Activated naive CD4-positive, alpha-beta T cell treated with anti-CD3 and anti-CD28 coated beads for 36 hours (primary cell): Measurements from ENCODE around the gene FAT3. TPM values are rescaled to one million over a fixed set of nuclear protein-coding genes. Genes with fewer than 3 reads are reported as not detected.

Experiments
- CTCF ChIA-PET: fragments of 350-600 bp; sonication (Branson Sonifier 250); formaldehyde crosslinking; loops from one replicate; lab custom pipeline; 2021; ENCODE audit warnings: antibody characterized with exemption; lab: Charles Lee
- DNase-seq: peaks from one replicate; pipeline ENCODE4 v3.0.0-alpha.2; 2020
- H3K27ac Mint-ChIP-seq: one replicate; pipeline ENCODE4 v1.8.0; 2021; ENCODE audit warnings: mild to moderate bottlenecking, mixed read lengths
- H3K27me3 Mint-ChIP-seq: one replicate; pipeline ENCODE4 v1.8.0; 2021; ENCODE audit warnings: low read depth, mixed read lengths
- H3K36me3 Mint-ChIP-seq: one replicate; pipeline ENCODE4 v1.8.0; 2021; ENCODE audit warnings: low read depth, mixed read lengths
- H3K4me1 Mint-ChIP-seq: one replicate; pipeline ENCODE4 v1.8.0; 2021; ENCODE audit warnings: low read depth, mixed read lengths
- H3K4me3 Mint-ChIP-seq: one replicate; pipeline ENCODE4 v1.8.0; 2021; ENCODE audit warnings: mild to moderate bottlenecking, moderate library complexity, mixed read lengths
- H3K9me3 Mint-ChIP-seq: one replicate; pipeline ENCODE4 v1.8.0; 2021; ENCODE audit warnings: mixed read lengths
- intact Hi-C: fragments of 100-400 bp; cut with micrococcal nuclease; formaldehyde crosslinking; loops from one replicate; pipeline ENCODE4 v1.15.1; 2023
- total RNA-seq, 2 experiments: library from RNA; stranded (reverse); gene quantifications; one replicate each; pipeline ENCODE4 v1.2.3, GENCODE V29; 2021

The FAT3 gene
- total RNA-seq, 2 experiments from 2014 or later, result not detected

DNA sequence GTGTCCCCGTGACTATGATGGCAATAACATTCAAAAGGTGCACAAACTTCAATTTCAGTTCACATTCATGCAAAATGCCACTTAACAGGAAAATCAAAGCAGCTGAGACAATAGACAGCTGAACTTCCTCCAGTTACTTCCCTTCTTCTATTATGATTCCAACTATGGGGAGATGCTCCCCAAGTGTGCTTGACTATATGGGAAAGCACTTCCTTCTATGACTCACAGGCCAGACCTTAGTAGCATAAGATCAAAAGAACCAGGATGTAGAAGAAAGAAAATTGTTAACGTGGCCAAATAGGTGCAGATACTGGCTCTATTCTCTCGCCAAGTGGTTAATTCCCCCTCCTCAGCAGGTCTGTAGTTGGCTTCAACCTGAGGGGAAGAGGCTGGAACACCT is 7.8 kb upstream of the FAT3 start:
- CTCF ChIA-PET, result no interaction called here
- Mint-ChIP-seq H3K4me3 (no peak overlapping the region), H3K9me3 (peaks cover 3% of the 10 kb centered on the region), H3K4me1 (no peaks in the 10 kb centered on the region), H3K27me3 (peaks cover 8% of the 10 kb centered on the region), H3K27ac (no peak overlapping the region), H3K36me3 (no peaks in the 10 kb centered on the region)
- DNase-seq, result no peak
- intact Hi-C loops, result no loop called here

DNA sequence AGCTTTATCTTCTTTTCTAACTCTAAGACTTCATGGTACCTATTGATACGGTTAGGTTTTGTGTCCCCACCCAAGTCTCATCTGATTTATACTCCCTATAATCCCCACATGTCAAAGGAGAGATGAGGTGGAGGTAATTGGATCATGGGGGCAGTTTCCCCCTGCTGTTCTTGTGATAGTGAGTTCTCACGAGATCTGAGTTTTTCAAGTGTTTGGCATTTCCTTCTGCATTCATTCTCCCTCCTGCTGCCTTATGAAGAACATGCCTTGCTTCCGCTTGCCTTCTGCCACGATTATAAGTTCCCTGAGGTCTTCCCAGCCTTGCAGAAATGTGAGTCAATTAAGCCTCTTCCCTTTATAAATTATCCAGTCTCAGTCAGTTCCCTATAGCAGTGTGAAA is 5.1 kb upstream of the FAT3 start:
- CTCF ChIA-PET, result no interaction called here
- intact Hi-C loops, result no loop called here
- H3K27ac Mint-ChIP-seq, result no peak overlapping the region
- no peaks in the 10 kb centered on the region for H3K4me1 Mint-ChIP-seq
- peaks cover 26% of the 10 kb centered on the region for H3K27me3 Mint-ChIP-seq
- DNase-seq, result no peak
- H3K36me3 Mint-ChIP-seq, result no peaks in the 10 kb centered on the region
- no peak overlapping the region for H3K4me3 Mint-ChIP-seq
- peaks cover 3% of the 10 kb centered on the region for H3K9me3 Mint-ChIP-seq

DNA sequence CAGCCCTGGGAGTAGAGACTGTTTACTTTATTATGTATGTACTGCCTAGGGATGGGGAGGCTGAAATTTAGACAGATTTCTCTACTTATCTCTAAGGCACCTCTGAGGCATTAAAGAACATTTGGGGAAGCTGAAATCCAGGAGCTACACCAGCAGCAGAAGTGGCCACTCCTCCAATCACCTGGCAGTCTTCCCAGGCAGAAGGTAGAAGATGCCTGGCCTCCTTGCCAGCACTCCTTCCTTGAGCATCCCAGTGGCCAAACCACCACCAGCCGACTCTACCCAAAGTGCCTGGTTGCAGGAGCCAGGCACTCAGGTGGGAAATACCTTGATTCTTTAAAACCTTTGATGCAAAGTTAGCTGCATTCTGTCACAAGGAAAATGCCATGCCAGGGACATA is 1.9 kb upstream of the FAT3 start:
- Mint-ChIP-seq H3K27me3 (peaks cover 47% of the 10 kb centered on the region), H3K36me3 (no peaks in the 10 kb centered on the region), H3K4me3 (no peak overlapping the region), H3K4me1 (peaks cover 3% of the 10 kb centered on the region), H3K27ac (no peak overlapping the region), H3K9me3 (peaks cover 3% of the 10 kb centered on the region)
- CTCF ChIA-PET, result no interaction called here
- no peak for DNase-seq
- intact Hi-C loops, result no loop called here

DNA sequence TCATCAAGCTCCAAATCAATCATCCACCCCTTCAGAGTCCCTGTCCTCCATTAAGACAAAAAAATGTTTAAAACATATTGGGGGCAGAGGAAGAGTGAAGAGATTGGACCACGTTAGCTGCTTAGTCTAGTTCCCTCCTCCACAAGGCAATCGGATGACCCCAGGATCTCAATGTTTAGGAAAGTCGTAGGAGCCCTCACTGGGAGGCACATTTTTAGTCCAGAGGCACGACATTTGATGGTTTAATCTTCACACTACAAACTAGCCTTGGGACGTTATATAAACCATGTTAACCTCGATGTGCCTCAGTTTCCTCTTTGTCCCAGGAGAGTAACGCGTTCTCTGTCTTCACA is 588 bp upstream of the FAT3 start:
- Mint-ChIP-seq H3K4me1 (peaks cover 3% of the 10 kb centered on the region), H3K4me3 (no peak overlapping the region), H3K27ac (no peak overlapping the region), H3K36me3 (no peaks in the 10 kb centered on the region), H3K27me3 (peaks cover 58% of the 10 kb centered on the region), H3K9me3 (peaks cover 3% of the 10 kb centered on the region)
- intact Hi-C loops, result no loop called here
- no peak for DNase-seq
- CTCF ChIA-PET, result no interaction called here

DNA sequence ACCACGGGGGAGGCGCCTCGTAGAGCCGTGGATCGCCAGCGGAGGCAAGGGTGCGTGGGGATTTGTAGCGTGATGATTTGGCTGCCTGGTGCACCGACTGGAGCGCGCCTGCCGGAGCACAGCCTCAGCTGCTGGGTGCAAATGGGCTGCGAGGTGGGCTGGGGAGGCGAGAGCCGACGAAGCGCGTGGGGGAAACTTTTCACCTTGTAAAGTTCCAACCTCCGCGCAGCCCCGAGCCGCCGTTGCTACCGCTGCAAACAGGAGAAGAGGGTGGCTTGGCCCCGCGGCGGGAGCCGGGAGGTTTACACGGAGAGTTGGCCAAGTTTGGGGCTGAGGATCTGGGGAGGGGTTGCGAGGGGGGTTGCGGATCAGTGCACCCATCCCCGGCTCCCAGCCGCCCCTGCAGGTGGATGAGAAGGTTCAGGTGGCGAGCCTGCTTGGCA is 528 bp downstream of the FAT3 start:
- CTCF ChIA-PET, result no interaction called here
- no peaks in the 10 kb centered on the region for H3K36me3 Mint-ChIP-seq
- H3K27ac Mint-ChIP-seq, result no peak overlapping the region
- H3K9me3 Mint-ChIP-seq, result peaks cover 3% of the 10 kb centered on the region
- no peak for DNase-seq
- peaks cover 3% of the 10 kb centered on the region for H3K4me1 Mint-ChIP-seq
- intact Hi-C loops, result no loop called here
- H3K4me3 Mint-ChIP-seq, result no peak overlapping the region
- H3K27me3 Mint-ChIP-seq, result peaks cover 64% of the 10 kb centered on the region

DNA sequence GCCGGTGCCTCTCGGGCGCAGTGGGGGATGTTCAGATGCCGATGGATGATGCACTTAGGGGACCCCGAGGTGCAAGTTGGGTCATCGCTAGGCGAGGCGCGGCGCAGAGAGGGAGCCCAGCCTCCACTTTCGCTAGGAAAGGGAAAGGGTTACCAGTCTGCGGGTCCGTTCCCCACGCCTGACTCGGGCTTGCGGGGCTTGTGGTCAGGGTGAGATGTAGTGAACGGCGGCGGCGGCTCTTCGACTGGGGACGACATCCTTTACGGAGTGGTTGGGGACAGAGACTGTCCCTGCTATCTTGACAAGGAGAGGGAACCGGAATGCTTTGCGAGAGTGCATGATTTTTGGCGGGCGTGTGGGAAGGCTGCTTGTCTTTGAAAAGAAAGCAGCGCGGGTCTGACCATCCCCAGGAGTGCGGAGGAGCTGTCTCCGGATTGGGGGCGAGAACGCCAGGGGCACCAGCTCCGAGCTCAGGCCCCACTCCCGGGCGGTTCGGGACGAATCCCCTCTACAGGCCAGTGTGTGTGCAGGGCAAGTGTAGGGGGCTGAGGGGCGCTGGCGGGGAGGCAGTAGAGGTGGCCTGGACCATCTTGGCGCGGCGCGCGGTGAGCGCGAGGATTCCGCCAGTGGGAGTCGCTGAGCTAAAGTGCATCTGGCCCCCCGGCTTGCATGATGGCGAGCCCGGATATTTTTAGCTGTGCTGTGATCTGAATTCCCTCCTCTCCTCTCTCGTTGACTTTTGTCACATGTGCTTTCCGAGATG is 1.1 kb downstream of the FAT3 start:
- H3K27me3 Mint-ChIP-seq, result peaks cover 60% of the 10 kb centered on the region
- DNase-seq, result no peak

DNA sequence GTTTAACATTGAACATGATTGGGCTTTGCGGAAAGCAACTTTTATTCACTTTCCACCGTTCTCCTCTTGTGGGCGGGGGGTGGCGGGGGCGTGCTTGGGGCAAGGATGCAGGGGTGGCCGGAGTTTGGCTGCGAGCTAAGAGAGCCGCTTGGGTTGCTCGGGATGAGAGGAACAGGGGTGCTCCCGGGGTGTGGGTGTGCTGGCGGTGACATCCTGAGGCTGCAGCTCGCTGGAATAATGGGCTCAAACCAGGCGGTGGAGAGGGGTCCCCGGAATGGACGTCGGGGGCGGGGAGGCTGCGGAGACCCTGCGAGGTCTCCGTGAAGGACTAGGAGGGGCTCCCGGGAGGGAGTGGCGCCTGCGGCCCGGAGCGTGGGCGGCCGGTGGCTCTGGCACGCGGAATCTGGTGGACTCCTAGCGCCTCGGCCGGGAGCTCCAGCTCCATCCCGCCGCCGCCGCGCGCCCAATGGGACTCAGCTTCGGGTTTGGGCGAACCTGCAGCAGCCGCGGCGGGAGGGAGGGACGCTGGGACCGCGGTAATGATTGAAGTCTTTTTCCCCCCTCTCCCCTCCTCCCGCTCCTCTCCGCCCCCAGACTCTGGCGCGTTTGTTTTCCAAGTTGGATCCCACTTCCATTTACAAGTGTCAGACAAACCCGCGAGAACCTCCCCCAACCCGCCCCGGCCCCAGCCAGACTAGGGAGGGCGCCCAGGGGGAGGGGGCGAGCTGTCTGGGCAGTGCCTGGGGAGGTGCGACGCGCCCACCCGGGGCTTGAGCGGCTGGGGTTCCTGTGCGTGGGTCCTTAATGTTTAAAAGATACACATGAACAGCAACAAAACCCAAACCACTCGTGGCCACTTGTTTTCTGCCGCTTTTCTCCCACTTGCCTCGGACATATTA is 2.0 kb downstream of the FAT3 start:
- no peak for DNase-seq
- H3K4me1 Mint-ChIP-seq, result peaks cover 3% of the 10 kb centered on the region
- CTCF ChIA-PET, result no interaction called here
- no peaks in the 10 kb centered on the region for H3K9me3 Mint-ChIP-seq
- H3K27me3 Mint-ChIP-seq, result peaks cover 59% of the 10 kb centered on the region
- intact Hi-C loops, result no loop called here
- no peaks in the 10 kb centered on the region for H3K36me3 Mint-ChIP-seq
- H3K4me3 Mint-ChIP-seq, result no peak overlapping the region
- H3K27ac Mint-ChIP-seq, result no peak overlapping the region

More for the DNA sequence above, 1.1 kb downstream of the FAT3 start:
- CTCF ChIA-PET, result no interaction called here
- no peak overlapping the region for H3K27ac Mint-ChIP-seq
- intact Hi-C loops, result no loop called here
- H3K36me3 Mint-ChIP-seq, result no peaks in the 10 kb centered on the region
- H3K9me3 Mint-ChIP-seq, result peaks cover 2% of the 10 kb centered on the region
- H3K4me3 Mint-ChIP-seq, result no peak overlapping the region
- peaks cover 3% of the 10 kb centered on the region for H3K4me1 Mint-ChIP-seq

DNA sequence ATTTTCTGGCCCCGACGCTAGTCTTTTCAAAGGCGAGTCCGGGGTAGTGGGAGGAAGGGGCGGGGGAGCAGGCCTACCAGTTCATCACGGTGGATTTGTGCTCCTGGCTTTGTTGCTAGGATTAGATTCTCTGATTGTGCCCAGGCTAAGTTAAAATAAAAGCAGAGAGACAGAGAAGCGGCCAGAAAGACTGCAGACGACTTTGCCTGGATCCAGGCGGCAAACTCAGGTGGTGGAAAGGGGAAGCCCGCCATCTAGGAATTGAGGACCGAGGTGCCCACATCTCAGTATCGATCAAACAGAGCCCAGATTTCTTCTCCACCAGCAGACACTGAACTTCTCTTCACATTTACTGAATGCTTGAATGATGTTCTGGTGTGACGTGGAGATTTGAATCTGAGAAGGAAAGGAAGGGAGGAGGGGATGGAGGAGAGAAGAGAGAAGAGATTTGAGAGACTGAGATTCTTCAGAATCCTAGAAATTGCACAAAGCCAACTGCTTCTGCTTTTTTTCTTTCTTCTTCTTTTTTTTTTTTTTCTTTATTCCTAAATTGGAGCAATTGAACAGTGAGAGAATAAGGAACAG is 2.7 kb downstream of the FAT3 start:
- Mint-ChIP-seq H3K9me3 (no peaks in the 10 kb centered on the region), H3K27me3 (peaks cover 57% of the 10 kb centered on the region), H3K36me3 (no peaks in the 10 kb centered on the region), H3K4me3 (no peak overlapping the region), H3K4me1 (peaks cover 3% of the 10 kb centered on the region), H3K27ac (no peak overlapping the region)
- no peak for DNase-seq
- intact Hi-C loops, result no loop called here
- CTCF ChIA-PET, result no interaction called here

DNA sequence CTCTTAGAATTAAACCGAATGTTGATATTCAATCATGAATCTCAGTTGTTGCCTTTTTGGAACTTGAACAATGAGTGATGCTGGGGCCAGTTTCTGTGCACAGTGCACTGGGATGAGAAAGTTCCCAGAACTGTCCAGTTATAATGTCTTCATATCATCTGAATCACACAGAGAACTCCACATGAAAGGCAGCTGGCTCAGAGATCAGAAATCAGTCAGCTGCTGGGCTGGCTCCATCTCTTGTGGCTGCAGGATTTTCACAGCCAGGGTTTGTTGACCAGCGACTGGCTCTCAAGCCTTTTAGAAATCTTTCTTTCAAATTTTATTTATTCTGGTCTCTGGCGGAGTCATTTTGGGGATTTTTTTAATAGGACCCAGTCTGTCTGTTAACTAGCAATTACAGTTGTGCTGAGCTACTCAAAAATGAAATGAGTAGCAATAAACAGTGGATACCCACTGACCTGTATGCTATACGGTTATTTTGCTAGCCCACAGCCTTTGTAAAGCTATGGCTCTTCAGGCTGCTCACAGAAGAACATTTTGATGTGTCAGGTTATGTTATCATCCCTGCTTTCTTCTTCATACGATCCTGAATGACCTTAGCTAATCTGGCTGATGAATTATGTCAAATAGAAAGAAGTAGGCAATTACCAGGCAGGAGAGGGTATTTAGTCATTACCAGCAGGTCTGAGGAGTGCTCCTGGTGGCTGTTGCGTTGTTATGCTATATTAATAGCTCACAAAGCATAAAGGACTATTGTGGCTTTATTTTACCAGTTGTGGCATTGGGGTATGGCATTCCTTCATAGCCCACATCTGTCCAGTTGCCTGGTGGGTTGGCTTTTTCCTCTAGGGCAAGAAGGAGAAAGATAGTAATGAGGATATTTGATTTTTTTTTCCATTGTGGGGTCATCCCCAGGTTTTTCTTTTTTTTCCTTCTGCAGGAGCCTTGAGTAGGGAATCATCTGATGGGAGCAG is 3.6 kb downstream of the FAT3 start:
- Mint-ChIP-seq H3K4me3 (no peak overlapping the region), H3K27me3 (peaks cover 52% of the 10 kb centered on the region), H3K27ac (no peak overlapping the region), H3K9me3 (no peaks in the 10 kb centered on the region), H3K4me1 (peaks cover 3% of the 10 kb centered on the region), H3K36me3 (no peaks in the 10 kb centered on the region)
- DNase-seq, result no peak
- intact Hi-C loops, result no loop called here
- CTCF ChIA-PET, result no interaction called here

DNA sequence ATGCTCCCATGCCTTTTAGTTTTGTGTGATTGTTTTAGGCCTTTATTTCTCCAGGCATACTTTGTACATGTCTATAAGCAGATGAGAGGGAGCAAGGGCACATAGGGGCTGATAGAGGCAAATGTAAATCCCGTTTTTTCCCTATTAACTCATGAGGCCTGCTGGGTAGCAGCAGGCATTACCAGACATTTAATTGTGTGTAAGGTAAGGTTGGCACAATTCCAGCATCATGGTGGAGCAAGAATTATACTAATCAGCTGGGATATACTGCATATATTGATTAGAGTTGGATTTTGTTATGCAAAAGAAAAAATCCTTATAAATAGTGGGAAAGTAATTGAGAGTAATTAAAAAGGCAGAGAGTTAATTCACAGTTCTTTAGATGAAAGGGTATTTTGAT is 12.2 kb downstream of the FAT3 start:
- intact Hi-C loops, result no loop called here
- no peak for DNase-seq
- Mint-ChIP-seq H3K4me3 (no peak overlapping the region), H3K27me3 (no peaks in the 10 kb centered on the region), H3K36me3 (no peaks in the 10 kb centered on the region), H3K9me3 (no peaks in the 10 kb centered on the region), H3K4me1 (no peaks in the 10 kb centered on the region), H3K27ac (no peak overlapping the region)
- CTCF ChIA-PET, result no interaction called here

DNA sequence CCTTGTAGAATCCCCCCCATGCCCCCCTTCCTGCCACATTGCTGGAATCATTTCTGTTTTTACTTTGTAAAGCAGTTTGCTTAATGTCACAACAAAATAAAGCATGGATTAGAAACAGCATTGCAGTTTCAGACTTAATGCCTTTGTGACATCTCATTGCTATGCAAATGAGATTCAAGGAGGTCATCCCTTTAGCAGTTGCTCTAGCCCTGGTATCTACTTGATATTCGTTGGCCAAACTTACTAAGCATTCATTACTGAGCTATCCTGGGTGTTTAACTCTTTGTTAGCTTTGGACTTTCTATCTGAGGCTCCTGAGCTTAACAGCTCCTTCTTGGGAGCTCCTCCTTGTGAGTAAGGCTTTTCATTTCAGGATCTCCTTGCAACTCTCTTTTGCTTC is 16.3 kb downstream of the FAT3 start:
- CTCF ChIA-PET, result no interaction called here
- DNase-seq, result no peak
- intact Hi-C loops, result no loop called here
- H3K27me3 Mint-ChIP-seq, result no peaks in the 10 kb centered on the region
- no peaks in the 10 kb centered on the region for H3K36me3 Mint-ChIP-seq
- no peak overlapping the region for H3K27ac Mint-ChIP-seq
- H3K4me1 Mint-ChIP-seq, result no peaks in the 10 kb centered on the region
- H3K4me3 Mint-ChIP-seq, result no peak overlapping the region
- no peaks in the 10 kb centered on the region for H3K9me3 Mint-ChIP-seq
